Glomerular visceral epithelial cell (primary cell): ENCODE measurements around the gene ZDHHC11B.
A peak's percentile ranks its signal among the peaks of the same experiment; 100 is the strongest.
"Not testable (repeated sequence)": the region's sequence is repeated elsewhere in the genome, so short reads cannot be mapped to it uniquely, and the experiment has no call there.

Source experiments
- DNase-seq: peaks from one replicate; pipeline ENCODE4 v3.0.0-alpha.2; 2016; ENCODE audit errors: extremely low spot score

Gene ZDHHC11B

DNA sequence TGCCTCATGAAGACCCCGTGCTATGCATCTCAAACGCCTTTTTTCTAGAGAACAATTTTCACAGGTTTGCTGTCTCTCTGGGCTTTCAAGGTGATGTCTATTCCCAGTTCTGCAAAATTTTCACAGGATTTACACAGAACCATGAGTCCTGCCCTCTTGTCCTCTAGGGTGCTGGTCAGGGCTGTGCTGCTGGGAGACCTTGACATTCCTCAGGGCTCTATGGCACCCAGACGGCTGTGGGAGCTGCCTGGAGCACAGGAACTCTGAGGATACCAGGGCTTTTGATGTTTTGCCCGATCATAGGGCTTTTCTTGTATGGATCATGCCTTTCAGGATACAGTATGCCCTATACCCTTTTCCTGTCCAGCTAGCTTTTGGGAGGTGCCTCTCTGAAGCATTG lies 68.9 kb downstream of the ZDHHC11B start:
- not testable (repeated sequence) for DNase-seq

DNA sequence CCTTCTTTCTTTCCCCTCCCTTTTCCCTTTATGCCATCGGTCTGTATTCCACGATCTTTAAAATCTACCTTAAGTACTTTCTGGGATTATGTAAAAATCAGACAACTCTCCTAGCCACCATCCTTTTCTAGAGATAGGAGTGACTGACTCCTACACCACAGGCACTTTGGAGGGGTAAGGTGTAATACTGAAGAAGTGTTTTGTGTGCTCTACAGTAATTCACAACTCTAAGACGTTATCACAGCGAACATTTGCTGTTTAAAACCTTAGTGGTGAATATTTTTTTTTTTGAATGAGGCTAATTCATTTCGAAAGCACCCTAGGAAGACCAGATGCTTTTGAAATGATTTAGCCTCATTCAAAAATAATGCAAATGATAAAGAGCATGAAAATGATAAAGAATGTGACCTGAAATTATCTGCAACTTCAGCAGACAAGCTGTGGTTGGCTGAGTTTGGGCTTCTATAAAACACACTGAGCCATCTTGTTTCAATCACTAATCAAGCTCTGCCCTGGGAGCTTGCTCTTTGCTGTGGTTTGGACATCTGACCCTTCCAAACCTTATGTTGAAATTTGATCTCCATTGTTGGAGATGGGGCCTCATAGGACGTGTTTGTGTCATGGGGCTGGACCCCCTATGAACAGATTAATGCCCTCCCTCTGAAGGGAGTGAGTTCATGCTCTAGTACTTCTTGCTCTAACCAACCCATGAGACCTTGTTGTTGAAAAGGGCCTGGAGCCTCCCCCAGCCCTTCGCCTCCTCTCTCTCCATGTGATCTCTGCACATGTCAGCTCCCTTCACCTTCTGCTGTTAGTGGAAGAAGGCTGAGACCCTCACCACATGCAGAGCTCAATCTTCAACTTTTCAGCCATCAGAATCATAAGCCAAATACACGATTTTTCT lies 70.1 kb downstream of the ZDHHC11B start:
- DNase-seq = not testable (repeated sequence)

DNA sequence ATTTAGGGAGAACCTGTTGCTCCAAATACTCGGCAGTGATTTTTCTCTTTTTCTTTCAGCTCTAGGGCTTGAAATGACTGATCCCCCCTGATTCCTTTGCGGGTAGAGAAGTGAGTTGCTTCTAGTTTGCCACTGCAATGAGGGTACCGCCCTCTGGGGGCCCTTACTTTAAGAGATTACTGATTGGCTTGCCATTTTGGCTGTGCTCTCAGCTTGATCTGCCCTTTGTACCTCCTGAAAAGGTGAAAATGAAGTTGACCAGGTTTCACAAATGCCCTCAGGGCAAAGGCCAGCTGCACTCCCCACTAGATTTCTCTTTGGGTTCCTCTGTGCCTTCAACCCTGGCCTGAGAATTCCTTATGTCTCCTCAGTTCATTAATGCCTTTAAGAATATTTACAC lies 70.8 kb downstream of the ZDHHC11B start:
- not testable (repeated sequence) for DNase-seq

DNA sequence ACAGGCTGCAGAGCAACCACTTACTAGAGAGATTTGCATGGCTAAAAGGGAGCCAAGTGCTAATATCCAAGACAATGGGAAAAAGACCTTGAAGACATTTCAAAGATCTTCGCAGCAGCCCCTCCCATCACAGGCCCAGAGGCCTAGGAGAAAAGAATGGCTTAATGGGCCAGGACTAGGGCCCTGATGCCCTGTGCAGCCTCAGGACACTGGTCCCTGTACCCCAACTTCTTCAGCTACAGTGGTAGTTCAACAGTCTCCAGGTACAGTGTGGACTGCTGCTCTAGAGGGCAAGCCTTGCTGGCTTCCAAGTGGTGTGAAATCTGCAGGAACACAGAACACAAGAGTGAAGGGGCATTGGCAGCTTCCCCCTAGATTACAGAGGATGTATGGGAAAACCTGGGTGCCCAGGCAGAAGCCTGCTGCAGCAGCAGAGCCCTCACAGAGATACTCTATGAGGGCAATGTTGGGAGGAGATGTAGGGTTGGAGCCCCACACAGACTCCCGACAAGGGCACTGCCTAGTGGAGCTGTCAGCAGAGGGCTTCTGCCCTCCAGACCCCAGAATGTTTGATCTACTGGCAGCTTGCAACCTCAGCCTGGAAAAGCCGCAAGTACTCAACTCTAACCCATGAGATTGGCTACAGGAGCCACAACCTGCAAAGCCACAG lies 75.5 kb downstream of the ZDHHC11B start:
- not testable (repeated sequence) for DNase-seq

DNA sequence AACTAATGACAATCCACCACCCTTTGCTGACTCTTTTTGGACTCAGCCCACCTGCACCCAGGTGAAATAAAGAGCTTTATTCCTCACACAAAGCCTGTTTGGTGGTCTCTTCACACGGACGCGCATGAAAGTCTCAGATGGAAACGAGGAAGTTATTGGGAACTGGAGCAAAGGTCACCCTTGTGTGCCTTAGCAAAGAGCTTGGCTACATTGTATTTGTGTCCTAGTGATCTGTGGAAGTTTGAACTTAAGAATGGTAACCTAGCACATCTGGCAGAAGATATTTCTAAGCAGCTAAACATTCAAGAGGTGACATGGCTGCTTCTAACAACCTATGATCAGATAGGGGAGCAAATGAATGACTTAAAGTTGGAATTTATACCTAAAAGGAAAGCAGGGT lies 76.2 kb downstream of the ZDHHC11B start:
- DNase-seq = not testable (repeated sequence)

DNA sequence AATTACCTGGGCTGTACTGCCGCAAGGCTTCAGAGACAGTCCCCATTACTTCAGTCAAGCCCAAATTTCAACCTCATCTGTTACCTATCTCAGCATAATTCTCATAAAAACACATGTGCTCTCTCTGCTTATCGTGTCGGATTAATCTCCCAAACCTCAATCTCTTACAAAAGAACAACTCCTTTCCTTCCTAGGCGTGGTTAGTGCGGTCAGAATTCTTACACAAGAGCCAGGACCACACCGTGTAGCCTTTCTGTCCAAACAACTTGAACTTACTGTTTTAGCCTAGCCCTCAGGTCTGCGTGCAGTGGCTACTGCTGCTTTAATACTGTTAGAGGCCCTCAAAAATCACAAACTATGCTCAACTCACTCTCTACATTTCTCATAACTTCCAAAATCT lies 78.4 kb downstream of the ZDHHC11B start:
- DNase-seq = not testable (repeated sequence)

DNA sequence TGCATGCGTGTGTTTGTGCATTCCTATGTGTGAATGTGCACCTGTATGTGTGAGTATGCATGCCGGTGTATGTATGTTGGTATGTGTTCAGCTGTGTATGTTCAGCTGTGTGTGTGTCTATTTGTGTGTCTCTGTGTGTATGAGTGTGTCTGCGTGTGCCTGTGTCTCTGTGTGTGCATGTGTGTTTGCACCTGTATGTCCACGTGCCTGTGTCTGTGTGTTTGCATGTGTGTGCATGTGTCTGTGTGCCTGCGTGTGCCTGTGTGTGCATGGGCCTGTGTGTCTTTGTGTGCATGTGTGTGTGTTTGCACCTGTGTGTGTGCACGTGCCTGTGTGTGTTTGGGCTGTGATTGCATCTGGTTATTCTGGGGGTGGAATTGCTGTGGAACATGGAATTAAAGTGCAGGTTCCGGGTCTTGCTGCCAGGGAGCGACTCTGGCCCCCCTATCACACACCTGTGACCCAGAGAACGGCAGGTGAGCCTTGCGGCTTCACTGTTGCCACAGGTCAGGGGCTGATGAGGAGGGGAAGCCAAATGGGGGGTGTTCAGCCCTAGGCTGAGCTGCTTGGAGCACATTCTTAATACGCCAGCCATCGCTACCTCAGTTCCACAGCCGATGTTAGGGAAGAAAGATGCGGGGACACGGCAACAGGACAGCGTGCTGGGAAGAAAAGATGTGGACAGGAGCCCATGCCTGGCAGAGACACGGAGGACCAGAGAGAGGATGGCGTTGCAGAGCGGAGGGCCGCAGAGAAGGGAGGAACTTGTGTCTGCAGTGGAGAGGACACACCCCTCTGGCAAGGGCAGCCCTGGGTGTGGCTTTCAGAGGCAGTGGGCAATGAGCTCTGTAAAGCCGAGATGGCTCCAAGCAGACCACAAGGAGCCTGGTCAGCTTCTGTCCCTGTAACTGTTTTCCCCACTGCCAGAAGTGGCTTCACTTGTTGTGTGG lies 87.5 kb downstream of the ZDHHC11B start:
- DNase-seq = not testable (repeated sequence)

DNA sequence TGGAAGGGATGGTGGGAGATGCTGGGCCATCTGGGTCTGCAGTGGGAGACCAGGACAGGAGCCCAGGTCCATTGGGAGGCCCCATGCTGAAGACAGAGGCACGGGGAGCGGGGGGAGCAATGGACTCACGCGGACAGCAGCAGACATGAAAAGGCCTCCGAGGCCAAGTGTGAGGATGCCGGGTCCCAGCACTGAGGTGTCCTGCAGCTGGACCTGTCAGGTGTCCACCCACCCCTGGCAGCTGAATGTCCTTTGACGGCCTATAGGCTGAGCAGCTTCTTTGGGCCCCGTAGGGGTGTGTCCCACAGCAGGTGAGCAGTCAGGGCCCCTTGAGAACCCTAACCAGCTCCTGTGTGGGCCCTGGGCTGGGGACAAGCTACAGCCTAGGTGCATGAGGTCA lies 88.3 kb downstream of the ZDHHC11B start:
- DNase-seq = not testable (repeated sequence)

DNA sequence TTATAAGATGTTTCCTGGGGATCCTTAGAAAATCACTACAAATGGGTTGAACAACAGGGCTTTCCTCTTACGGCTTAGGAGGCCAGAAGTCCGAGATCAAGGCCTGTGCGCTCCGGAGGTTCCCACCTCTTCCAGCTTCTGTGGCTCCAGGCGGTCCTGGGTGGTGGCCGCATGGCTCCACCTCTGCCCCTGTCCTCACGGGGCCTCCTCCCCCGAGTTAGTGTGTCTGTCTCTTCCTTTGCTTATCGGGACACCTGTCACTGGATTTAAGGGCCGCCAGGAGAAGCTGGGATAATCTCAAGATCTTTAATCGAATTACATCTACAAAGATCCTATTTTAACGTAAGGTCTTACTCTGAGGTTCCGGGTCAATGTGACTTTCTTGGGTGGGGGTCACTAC lies 89.1 kb downstream of the ZDHHC11B start:
- not testable (repeated sequence) for DNase-seq

DNA sequence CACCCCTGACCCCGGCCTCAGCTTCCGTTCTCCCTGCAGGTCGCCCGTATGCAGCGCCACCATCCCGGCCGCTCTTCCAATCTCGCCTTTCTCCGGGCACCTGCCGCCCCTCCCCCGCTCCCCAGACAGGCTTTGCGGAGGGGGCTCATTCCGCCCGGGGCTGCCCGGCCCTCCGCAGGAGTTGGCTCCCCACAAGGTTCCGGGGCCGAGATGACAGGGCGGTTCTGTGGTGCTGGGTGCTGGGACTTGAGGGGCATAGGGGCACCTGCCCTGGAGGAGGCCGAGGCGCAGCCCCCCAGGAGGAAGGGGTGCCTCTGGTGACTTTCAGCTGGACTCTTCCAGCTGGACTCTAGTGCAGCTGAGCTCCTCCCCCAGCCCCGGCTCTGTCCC lies 90.5 kb downstream of the ZDHHC11B start:
- DNase-seq = not testable (repeated sequence)

DNA sequence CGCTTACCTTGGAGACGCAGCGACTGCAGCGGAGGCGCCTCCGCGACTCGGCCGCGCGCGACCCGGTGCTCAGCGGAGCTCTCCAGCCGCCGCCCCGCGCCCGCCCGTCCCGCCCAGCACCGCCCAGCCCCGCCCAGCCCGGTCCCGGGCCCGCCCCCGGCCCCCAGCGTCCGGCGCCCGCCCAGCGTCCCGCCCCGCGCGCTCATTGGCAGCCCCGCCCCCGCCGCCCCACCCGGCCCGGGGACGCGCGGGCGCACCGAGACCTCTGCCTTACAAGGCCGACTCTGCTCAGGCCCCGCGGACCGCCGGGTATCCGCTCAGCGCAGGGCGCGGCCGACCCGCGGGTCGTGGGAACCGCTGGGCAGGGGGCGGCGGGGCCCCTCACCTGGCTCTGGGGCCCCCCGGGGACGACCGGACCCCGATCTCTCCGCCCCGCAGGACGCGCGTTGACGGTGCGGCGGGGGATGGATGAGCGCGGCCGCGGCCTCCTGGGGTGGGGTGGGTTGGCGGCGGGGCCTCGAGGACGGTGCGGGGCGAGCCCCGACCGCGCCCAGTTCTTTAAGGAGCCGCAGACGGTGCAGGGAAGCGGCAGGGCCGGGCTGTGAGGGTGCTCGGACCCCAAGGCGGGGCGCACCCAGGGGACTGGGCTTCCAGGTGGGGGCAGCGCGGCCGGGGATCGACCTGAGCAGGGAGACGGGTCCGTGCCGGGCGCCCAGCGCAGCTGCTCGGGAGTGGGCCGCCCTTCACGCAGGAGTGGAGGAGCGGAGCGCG lies 91.1 kb downstream of the ZDHHC11B start, which contains the start of gene TPPP:
Gene TPPP (minus strand): TSS at position 82 of the 771 bp plus-strand sequence. CDS start 15,292 bp downstream, outside the sequence.
- DNase-seq = peak; percentile 61

DNA sequence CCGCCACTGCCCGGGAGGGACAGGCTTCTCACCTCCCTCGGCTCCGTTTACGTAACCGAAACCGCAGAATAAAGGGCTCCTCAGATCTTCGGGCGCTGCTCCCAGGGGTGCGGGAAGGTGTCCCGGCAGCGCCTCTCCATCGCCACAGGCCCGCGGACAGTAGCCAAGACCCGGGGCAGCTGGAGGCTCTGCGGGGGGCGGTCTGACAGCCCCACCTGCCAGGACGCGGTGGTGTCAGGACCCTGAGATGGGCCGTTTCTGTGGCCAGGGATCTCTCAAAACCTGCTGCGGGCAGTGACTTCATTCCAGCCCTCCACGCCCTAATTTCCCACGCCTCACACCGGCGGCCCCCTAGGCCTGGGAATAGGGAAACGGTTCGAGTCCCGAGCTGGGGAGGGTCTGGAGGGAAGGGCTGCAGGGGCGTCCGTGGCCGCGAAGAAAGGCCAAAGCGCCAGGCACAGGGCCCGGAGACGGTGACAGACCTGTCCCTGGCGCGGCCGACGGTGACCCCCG lies 91.9 kb downstream of the ZDHHC11B start:
- not testable (repeated sequence) for DNase-seq

DNA sequence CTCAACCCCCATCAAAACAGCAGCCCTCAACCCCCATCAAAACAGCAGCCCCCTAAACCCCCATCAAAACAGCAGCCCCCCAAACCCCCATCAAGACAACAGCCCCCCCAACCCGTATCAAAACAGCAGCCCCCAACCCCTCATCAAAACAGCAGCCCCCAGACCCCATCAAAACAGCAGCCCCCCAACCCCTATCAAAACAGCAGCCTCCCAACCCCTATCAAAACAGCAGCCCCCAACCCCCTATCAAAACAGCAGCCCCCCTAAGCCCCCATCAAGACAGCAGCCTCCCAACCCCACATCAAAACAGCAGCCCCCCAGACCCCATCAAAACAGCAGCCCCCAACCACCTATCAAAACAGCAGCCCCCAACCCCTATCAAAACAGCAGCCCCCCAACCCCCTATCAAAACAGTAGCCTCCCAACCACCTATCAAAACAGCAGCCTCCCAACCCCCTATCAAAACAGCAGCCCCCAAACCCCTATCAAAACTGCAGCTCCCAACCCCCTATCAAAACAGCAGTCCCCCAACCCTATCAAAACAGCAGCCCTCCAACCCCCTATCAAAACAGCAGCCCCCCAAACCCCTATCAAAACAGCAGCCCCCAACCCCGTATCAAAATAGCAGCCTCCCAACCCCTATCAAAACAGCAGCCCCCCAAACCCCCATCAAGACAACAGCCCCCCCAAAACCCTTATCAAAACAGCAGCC lies 92.6 kb downstream of the ZDHHC11B start:
- no peak for DNase-seq

DNA sequence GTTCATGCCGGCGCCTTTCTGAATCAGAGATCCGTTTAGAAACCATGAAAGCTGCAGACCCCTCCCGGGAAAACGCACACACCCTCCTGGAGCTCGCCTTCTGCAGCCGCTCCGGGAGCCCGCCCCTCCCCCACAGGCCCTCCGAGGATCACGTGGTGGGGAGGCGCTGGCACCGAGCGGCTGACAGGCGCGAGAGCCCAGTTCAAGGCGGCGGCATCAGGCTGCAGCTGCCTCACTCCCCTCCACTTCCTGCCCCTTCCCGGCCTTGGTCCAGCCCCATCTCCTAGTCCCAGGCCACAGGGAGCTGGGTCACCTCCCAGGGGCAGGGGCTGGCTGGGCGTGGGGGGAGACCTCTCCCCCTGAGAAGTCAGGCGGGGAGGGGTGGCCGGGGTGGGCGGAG lies 93.5 kb downstream of the ZDHHC11B start:
- not testable (repeated sequence) for DNase-seq

DNA sequence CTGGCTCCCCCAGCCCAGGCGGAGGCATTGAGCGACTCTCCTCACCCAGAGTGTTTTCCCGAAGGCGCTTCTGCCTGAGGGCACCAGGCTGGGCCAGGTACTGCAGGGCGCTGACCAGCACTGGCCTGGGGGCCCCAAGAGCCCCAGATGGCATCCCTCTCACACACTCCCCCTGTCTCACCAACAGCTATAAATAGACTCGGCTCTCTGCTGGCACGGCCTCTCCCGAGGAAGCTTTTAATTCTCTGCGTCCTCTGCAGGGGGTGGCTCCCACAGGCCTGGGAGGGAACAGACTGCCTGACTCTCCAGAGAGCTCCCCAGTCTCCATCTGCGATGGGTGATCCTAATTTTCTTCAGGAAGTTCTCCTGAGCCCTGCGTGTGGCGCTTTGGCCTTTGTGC lies 94.2 kb downstream of the ZDHHC11B start:
- DNase-seq = not testable (repeated sequence)

DNA sequence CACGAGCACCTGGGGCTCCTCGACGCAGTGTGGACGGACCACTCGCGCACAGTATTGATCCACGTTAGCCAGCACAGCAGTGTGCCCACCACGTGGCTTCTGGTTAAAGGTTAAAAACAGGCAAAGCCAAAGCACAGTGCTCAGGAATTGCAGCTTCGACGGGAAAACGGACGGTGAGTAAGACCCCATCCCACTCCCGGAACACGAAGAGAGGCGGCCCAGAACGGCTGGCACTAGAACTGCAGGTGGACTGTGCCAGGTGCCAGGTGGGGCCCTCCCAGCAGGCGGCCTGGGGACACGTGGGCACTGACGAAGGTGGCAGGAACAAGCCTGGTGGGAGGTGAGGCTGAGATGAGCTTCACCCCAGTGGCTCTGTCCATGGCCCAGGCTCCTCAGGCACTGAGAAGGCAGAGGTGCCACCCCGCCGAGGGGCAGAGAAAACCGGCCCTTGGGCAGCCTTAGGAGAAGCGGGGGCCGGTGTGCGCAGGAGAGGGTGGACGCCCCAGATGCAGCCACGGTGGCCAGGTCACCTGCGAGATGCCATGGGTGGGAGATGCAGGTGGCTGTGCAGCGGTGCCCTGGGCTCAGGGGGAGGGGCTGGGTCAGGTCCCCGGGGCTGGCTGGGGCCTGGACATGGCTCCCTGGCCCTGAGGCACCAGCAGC lies 96.0 kb downstream of the ZDHHC11B start:
- not testable (repeated sequence) for DNase-seq

DNA sequence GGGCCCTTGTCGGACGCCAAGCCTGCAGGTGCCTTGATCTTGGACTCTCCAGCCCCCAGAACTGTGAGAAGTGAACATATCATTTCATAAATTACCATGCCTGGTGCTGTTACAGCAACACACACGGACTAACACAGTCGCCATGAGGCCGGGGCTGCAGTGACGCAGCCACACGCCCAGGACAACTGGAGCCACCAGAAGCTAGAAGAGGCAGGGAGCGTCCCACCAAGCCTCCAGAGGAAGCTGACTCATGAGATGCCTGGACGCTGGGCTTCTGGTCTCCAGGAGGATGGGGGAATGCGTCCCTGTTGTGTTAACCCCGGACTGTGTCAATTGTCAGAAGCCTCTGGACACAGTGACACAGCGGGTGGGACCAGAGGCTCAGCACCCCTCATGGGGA lies 97.6 kb downstream of the ZDHHC11B start:
- not testable (repeated sequence) for DNase-seq

DNA sequence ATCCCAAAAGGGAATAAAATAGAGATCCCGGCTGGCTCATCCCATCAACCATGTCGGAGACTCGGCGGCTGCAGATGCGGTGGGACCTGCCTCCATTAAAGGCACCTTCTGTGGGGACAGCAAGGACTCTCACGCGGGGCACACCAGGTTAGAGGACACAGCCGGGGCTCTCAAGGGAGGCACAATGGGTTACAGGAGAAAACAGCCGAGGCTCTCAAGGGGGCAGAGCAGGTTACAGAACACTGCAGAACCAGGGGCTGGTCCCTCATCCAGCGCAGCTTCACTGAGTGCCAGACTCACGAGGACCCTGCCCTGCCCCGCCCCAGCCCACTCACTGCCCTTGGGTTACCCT lies 98.4 kb downstream of the ZDHHC11B start:
- DNase-seq = not testable (repeated sequence)
